NCI-H510A treated with DMSO at 0.1 percent for 48 hours (cell line): ENCODE measurements around the gene TMEM178B.
"Not testable (repeated sequence)": the region's sequence is repeated elsewhere in the genome, so short reads cannot be mapped to it uniquely, and the experiment has no call there.

Source experiments
- DNase-seq: peaks from one replicate; lab custom pipeline; 2025; lab: John Stamatoyannopoulos, UW

The TMEM178B gene

GRCh38 chr7:141356161-141356560, 282.3 kb downstream of the TMEM178B start:
- no peak for DNase-seq

DNA sequence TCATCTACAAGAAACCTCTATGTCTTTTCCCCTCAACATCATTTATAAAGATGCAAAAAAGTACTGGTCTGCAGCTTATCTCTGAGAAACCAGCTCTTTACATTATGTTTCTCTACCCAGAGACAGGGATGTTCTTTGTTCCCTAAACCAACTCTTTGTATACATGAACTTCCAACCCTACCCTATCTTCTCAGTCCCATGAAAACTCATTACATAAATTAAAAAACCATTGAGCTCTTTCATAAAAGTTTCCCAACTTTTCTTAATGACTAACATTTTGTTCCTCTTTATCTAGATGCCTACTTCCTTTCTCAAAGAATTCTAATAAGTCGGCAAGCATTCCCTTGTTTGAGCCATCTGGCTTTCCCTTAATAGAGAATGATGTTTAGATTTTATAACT, 284.5 kb downstream of the TMEM178B start:
- DNase-seq: no peak

DNA sequence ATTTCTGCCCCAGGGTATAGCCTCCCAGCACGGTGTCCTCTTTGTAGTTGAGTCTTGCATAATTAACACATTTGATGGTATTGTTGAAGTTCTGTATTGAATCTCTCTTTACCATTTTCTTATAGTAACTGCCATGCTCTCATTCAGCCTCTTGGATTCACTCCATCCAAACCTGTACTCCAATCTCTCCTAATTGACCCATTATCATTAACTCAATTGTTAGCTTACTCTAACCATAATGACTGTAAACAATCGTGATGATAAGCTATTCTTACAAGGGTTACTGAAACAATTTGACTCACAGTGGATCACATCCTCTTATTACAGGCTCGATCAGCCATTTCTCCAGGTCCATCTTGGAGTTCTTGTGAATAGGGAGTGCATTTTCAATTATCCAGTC, 285.4 kb downstream of the TMEM178B start:
- DNase-seq: no peak

DNA sequence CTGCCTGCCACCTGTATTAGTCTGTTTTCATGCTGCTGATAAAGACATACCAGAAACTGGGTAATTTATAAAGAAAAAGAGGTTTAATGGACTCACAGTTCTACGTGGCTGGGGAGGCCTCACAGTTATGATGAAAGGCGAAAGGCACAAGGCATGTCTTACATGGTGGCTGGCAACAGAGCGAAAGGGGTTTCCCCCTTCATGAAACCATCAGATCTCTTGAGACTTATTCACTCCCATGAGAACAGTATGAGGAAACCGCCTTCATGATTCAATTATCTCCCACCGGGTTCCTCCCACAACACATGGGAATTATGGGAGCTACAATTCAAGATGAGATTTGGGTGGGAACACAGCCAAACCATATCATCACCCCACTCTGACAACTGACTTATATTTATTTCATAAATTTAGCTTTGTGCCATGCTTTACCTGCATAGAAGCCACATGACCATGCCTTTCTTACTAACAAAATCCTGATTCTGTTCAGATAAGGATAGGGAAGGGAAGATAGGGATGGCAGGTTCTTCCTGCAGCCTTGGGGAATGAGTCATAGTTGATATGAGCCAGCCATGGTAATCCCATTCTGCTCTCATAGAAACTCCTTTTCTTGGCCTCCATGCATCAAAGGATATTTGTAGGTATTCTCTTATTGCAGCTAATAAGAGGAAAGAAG, 286.0 kb downstream of the TMEM178B start:
- no peak for DNase-seq

DNA sequence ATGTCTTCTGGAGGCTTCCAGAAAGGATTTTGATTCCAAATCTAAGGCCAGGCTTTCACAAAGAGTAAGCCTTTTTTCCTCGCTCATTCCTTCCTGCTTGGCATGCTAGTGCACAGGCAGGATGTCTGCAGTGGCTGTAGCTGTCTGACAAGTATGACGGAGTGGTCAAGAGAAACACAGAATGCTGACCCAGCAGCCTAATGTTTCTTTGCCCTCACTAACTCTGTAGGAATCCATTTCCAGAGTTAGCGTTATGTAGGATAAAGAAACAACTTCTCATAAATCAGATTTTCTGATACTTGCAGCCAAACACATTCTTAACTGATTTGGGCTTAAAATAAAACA, 286.5 kb downstream of the TMEM178B start:
- no peak for DNase-seq

GRCh38 chr7:141360803-141361202, 286.9 kb downstream of the TMEM178B start:
- no peak for DNase-seq

- DNase-seq: no peak
Measured at GRCh38 chr7:141361479-141361878, 287.6 kb downstream of the TMEM178B start.

DNA sequence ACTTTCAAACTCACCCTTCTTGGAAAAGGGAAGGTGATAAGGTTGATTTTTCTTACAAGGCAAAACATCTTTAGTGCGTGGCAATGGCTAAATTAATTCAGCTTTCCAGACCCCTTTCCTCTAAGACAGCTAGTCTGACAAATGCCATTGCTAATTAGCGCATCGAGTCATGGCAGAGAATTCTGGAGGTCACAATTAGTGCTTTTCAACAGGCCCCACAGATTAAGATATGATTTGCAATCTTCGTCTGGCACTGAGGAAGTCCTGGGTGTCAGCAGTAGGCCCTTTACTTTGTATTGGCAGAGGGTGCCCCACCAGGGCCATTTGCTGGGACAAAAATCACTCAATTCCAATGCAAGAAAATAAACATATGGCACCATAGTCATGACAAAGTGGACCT, 288.1 kb downstream of the TMEM178B start:
- no peak for DNase-seq

GRCh38 chr7:141362580-141363435, 288.9 kb downstream of the TMEM178B start:
- no peak for DNase-seq

GRCh38 chr7:141363748-141364147, 289.9 kb downstream of the TMEM178B start:
- DNase-seq: no peak

- no peak for DNase-seq
Measured at GRCh38 chr7:141366091-141366621, 292.3 kb downstream of the TMEM178B start.

- DNase-seq: no peak
Measured at GRCh38 chr7:141369422-141369821, 295.6 kb downstream of the TMEM178B start.

- no peak for DNase-seq
Measured at GRCh38 chr7:141370178-141370577, 296.3 kb downstream of the TMEM178B start.

GRCh38 chr7:141370650-141371049, 296.8 kb downstream of the TMEM178B start:
- no peak for DNase-seq

- no peak for DNase-seq
Measured at GRCh38 chr7:141374425-141374824, 300.6 kb downstream of the TMEM178B start.

- DNase-seq: no peak
Measured at GRCh38 chr7:141375442-141375841, 301.6 kb downstream of the TMEM178B start.

DNA sequence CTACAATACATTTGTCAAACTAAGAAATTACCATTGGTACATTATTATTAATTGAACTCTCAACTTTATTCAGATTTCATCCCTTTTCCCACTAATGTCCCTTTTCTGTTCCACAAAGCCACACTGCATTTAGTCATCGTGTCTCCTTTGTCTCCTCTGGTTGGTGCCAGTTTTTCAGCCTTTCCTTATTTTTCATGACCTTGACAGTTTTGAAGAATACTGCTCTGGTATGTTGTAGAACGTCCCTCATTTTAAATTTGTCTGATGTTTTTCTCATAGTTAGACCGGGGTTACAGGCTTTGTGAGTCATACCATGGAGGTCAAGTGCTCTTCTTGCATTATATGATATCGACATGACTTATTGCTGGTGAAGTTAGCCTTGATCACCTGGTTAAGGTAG, 304.0 kb downstream of the TMEM178B start:
- no peak for DNase-seq

DNA sequence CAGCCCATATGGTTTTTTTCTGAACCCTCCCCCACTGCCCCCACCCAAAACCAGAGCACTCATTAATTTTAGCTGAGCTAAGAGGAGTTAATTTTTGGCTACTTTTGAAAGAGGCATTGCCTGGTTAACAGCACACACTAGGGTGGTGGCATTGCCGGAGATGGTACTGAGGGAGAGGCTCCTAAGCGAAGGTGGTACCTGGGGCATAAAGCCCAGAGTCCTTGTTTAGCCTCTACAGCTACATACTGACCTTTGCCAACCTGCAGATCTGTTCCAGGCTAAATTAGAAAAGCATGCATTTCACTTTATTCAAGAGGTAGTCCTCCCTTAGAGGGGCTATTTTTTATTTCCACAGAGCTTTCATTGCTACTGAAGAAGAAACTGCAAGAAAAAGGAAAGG, 304.5 kb downstream of the TMEM178B start:
- no peak for DNase-seq

- no peak for DNase-seq
Measured at GRCh38 chr7:141381794-141382427, 308.0 kb downstream of the TMEM178B start.

GRCh38 chr7:141383356-141383755, 309.5 kb downstream of the TMEM178B start:
- not testable (repeated sequence) for DNase-seq

DNA sequence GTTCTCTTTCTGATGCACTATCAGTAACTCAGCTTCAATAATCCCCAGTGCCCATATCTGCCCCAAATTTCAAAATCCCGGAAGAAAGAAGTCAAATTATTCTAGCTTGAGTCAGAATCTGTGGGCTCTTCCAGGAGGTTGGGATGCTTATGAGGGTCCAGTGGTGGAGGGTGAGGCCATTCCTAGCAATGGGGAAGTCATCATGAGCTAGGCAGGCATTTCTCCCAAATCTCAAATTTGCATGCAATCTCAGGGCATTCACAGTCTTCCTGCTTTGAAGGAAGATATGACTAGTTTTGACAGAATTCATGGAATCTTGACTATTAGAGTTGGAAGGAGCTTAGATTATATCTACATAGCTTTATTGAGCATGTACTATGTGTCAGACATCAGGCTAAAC, 313.0 kb downstream of the TMEM178B start:
- no peak for DNase-seq

GRCh38 chr7:141387521-141388217, 313.8 kb downstream of the TMEM178B start:
- no peak for DNase-seq
